GM23338 (cell line): ENCODE results near the gene CMTM2. TPM values are rescaled to one million over a fixed set of nuclear protein-coding genes. Genes with fewer than 3 reads are reported as not detected.

Source experiments
- ATAC-seq: fragments of 200-7000 bp; cut with Tn5 transposase; 3 replicates; pipeline ENCODE4 v1.9.1; 2020
- DNase-seq: peaks from one replicate; pipeline ENCODE4 v3.0.0-alpha.2; 2015; ENCODE audit warnings: low spot score
- H2AFZ ChIP-seq: fragments of 200-600 bp; sonication (generic); 2 replicates; pipeline ENCODE4 v1.8.0; 2016; ENCODE audit warnings: antibody characterized with exemption, mild to moderate bottlenecking, moderate library complexity
- H3F3A ChIP-seq: fragments of 200-600 bp; sonication (generic); replicated peaks from 2 replicates; pipeline ENCODE4 v1.8.0; 2017; ENCODE audit warnings: antibody characterized with exemption, mixed run types, low read depth
- H3K27ac ChIP-seq: fragments of 200-600 bp; sonication (generic); 2 replicates; pipeline ENCODE4 v1.6.1; 2016; ENCODE audit warnings: low read depth
- H3K27me3 ChIP-seq: fragments of 200-600 bp; sonication (generic); 2 replicates; pipeline ENCODE4 v1.8.0; 2016; ENCODE audit warnings: mild to moderate bottlenecking, mixed run types, moderate library complexity; ENCODE audit not compliant: insufficient read depth
- H3K36me3 ChIP-seq: fragments of 200-600 bp; sonication (generic); 2 replicates; pipeline ENCODE4 v1.8.0; 2016; ENCODE audit warnings: mild to moderate bottlenecking; ENCODE audit not compliant: insufficient read depth
- H3K4me1 ChIP-seq: fragments of 200-600 bp; sonication (generic); 2 replicates; pipeline ENCODE4 v1.8.0; 2016; ENCODE audit warnings: mild to moderate bottlenecking, moderate library complexity; ENCODE audit not compliant: insufficient read depth
- H3K4me2 ChIP-seq: fragments of 200-600 bp; sonication (generic); 2 replicates; pipeline ENCODE4 v1.7.1; 2017; ENCODE audit warnings: mixed run types
- H3K4me3 ChIP-seq: fragments of 200-600 bp; sonication (generic); 2 replicates; pipeline ENCODE4 v1.6.1; 2016; ENCODE audit warnings: mixed run types
- H3K79me2 ChIP-seq: fragments of 200-600 bp; sonication (generic); replicated peaks from 2 replicates; pipeline ENCODE4 v1.8.0; 2017; ENCODE audit warnings: mild to moderate bottlenecking; ENCODE audit not compliant: insufficient read depth
- H3K9me2 ChIP-seq: fragments of 200-600 bp; sonication (generic); 2 replicates; pipeline ENCODE4 v1.8.0; 2017; ENCODE audit not compliant: insufficient read depth
- H4K20me1 ChIP-seq: fragments of 200-600 bp; sonication (generic); replicated peaks from 2 replicates; pipeline ENCODE4 v1.8.0; 2017; ENCODE audit warnings: mild to moderate bottlenecking; ENCODE audit not compliant: insufficient read depth
- H3K27ac Mint-ChIP-seq: 2 replicates; pipeline ENCODE4 v1.8.0; 2020; ENCODE audit warnings: inconsistent platforms, mild to moderate bottlenecking, moderate library complexity, mixed read lengths
- H3K27me3 Mint-ChIP-seq: 3 replicates; pipeline ENCODE4 v1.8.0; 2022; ENCODE audit warnings: low read depth, mild to moderate bottlenecking, moderate library complexity, mixed read lengths, inconsistent platforms; ENCODE audit not compliant: insufficient read depth, poor library complexity
- H3K36me3 Mint-ChIP-seq: 3 replicates; pipeline ENCODE4 v1.8.0; 2021; ENCODE audit warnings: low read depth, mild to moderate bottlenecking, inconsistent platforms, moderate library complexity, mixed read lengths
- H3K4me1 Mint-ChIP-seq: 3 replicates; pipeline ENCODE4 v1.8.0; 2020; ENCODE audit warnings: mild to moderate bottlenecking, inconsistent platforms, mixed read lengths
- H3K4me3 Mint-ChIP-seq: 3 replicates; pipeline ENCODE4 v1.8.0; 2021; ENCODE audit warnings: moderate library complexity, mild to moderate bottlenecking, inconsistent platforms, mixed read lengths
- H3K9me3 Mint-ChIP-seq: 3 replicates; pipeline ENCODE4 v1.8.0; 2020; ENCODE audit warnings: moderate library complexity, mild to moderate bottlenecking, inconsistent platforms, mixed read lengths
- CREB1 ChIP-seq: fragments of 250-450 bp; sonication (Bioruptor Pico); IDR thresholded peaks from 2 replicates; pipeline ENCODE4 v1.5.0; 2020; ENCODE audit warnings: low read depth, mild to moderate bottlenecking, moderate library complexity
- EZH2 ChIP-seq: fragments of 200-600 bp; sonication (generic); IDR thresholded peaks from one replicate; pipeline ENCODE4 v1.8.0; 2017; ENCODE audit warnings: antibody characterized with exemption, mild to moderate bottlenecking, low read depth; ENCODE audit not compliant: unreplicated experiment
- EZH2phosphoT487 ChIP-seq: fragments of 200-600 bp; sonication (generic); IDR thresholded peaks from one replicate; pipeline ENCODE4 v1.8.1; 2018; ENCODE audit warnings: antibody characterized with exemption; ENCODE audit not compliant: unreplicated experiment
- JUNB ChIP-seq: IDR thresholded peaks from one replicate; pipeline ENCODE4 v1.6.1; 2016; ENCODE audit warnings: antibody characterized with exemption; ENCODE audit not compliant: unreplicated experiment
- POLR2AphosphoS5 ChIP-seq: IDR thresholded peaks from 2 replicates; pipeline ENCODE4 v1.6.1; 2016; ENCODE audit warnings: antibody characterized with exemption, low read depth
- STAT1 ChIP-seq: IDR thresholded peaks from one replicate; pipeline ENCODE4 v1.6.1; 2016; ENCODE audit warnings: antibody characterized with exemption; ENCODE audit not compliant: unreplicated experiment
- ZNF331 ChIP-seq: fragments of 250-450 bp; sonication (Bioruptor Pico); IDR thresholded peaks from 2 replicates; pipeline ENCODE4 v1.5.0; 2020; ENCODE audit warnings: low read depth, mild to moderate bottlenecking, moderate library complexity
- polyA plus RNA-seq: library from polyadenylated mRNA; unstranded; fragments of >200 nt; fragmentation: Nextera tagmentation; extraction: Ambion mirVana; gene quantifications from 2 replicates; pipeline ENCODE4 v1.2.1, GENCODE V29; 2016
- total RNA-seq: library from RNA; depleted of rRNA; stranded (reverse); fragments of >200 nt; shearing (Covaris generic); gene quantifications from 2 replicates; pipeline ENCODE4 v1.2.3, GENCODE V29; 2014
- TF ChIP-seq, protein P1 (sequence below): IDR thresholded peaks from 2 replicates; pipeline ENCODE4 v1.6.1; 2016; ENCODE audit warnings: antibody characterized with exemption
- TF ChIP-seq, protein P2 (sequence below): fragments of 250-450 bp; sonication (Bioruptor Pico); IDR thresholded peaks from 2 replicates; pipeline ENCODE4 v1.5.0; 2020; ENCODE audit warnings: mild to moderate bottlenecking, moderate library complexity
- TF ChIP-seq, protein P3 (sequence below): IDR thresholded peaks from one replicate; pipeline ENCODE4 v1.6.1; 2018; ENCODE audit warnings: antibody characterized with exemption; ENCODE audit not compliant: unreplicated experiment

Gene CMTM2
- total and polyA plus RNA-seq, 2 experiments from 2014 or later = not detected

DNA sequence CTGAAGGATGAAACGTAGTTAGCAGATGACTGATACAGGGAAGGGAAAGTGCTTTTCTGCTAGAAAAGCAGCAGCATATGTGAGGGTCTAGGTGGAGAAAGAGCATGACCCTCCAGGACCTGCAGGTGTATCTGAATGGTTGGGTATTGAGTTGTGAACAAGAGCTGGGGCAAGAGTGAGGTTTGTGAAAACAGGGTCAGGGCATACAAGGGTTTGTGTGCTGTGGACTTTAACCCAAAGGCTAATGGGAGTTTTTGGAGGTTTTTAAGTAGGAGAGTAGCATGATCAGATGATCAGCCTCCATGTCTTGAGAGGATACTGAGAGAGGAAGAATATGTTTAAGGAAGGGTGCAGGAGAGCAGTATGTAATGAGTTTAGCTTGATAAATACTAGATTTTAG lies 19.2 kb upstream of the CMTM2 start (continued):
- TF ChIP-seq, protein P1, sequence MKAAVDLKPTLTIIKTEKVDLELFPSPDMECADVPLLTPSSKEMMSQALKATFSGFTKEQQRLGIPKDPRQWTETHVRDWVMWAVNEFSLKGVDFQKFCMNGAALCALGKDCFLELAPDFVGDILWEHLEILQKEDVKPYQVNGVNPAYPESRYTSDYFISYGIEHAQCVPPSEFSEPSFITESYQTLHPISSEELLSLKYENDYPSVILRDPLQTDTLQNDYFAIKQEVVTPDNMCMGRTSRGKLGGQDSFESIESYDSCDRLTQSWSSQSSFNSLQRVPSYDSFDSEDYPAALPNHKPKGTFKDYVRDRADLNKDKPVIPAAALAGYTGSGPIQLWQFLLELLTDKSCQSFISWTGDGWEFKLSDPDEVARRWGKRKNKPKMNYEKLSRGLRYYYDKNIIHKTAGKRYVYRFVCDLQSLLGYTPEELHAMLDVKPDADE = no peak
- no peak for TF ChIP-seq EZH2
- TF ChIP-seq STAT1 = no peak
- TF ChIP-seq JUNB = no peak
- TF ChIP-seq ZNF331 (CRISPR knock-in tag) = no peak

DNA sequence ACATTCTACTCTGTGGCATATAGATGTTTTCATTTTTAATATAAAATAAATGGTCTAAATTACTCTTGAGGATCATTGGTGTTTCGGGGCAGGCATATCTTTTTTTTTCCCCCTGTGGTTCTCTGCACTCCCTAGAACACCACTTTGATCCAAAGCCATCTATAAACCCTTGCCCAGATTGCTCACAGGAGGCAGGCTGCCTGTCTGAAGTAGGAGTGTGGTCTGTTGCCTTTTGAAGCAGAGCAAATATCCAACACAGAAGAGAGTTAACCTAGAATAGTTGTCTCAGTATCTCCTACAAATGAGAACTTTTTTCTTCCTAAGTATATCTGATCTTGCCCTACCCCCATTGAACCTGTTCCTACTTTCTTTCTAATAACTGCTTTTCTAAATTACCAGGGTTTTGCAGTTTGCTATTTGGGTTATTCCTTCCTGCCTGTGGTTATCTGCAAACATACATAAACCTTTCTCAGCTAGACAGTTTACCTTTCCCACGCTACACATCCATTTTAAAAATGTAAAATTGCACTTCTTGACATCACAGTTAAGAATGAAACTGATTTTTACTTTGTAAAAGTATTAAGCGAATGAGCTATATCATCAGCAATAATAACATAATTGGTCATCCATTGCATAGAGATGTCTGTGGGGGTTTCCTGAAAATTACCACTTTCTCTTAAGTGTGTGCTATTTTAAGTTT lies 17.7 kb upstream of the CMTM2 start:
- ATAC-seq = no peak
- Mint-ChIP-seq H3K9me3 (no peaks in the 10 kb centered on the region), H3K4me3 (no peak overlapping the region), H3K4me1 (no peaks in the 10 kb centered on the region), H3K27ac (no peak overlapping the region), H3K27me3 (no peaks in the 10 kb centered on the region), H3K36me3 (no peaks in the 10 kb centered on the region; the same call in 2 of the 3 replicates)
- H4K20me1 ChIP-seq = peaks cover 10% of the 10 kb centered on the region; the same call in 1 of the 2 replicates
- no peak for DNase-seq
- H3K27ac ChIP-seq = no peak overlapping the region
- H3K4me2 ChIP-seq = no peak overlapping the region
- H3K4me3 ChIP-seq = no peak overlapping the region
- H3F3A ChIP-seq = no peaks in the 10 kb centered on the region
- no peaks in the 10 kb centered on the region for H3K9me2 ChIP-seq
- H3K4me1 ChIP-seq = no peaks in the 10 kb centered on the region
- no peaks in the 10 kb centered on the region for H3K36me3 ChIP-seq
- no peaks in the 10 kb centered on the region for H3K27me3 ChIP-seq
- H3K79me2 ChIP-seq = 0 out of 2 replicates have a peak, but pooled peaks cover 5% of the 10 kb centered on the region
- H2AFZ ChIP-seq = no peak overlapping the region
- TF ChIP-seq STAT1 (no peak), CREB1 (CRISPR knock-in tag) (no peak), EZH2phosphoT487 (no peak), ZNF331 (CRISPR knock-in tag) (no peak), POLR2AphosphoS5 (no peak), EZH2 (no peak)
- TF ChIP-seq, protein P2, sequence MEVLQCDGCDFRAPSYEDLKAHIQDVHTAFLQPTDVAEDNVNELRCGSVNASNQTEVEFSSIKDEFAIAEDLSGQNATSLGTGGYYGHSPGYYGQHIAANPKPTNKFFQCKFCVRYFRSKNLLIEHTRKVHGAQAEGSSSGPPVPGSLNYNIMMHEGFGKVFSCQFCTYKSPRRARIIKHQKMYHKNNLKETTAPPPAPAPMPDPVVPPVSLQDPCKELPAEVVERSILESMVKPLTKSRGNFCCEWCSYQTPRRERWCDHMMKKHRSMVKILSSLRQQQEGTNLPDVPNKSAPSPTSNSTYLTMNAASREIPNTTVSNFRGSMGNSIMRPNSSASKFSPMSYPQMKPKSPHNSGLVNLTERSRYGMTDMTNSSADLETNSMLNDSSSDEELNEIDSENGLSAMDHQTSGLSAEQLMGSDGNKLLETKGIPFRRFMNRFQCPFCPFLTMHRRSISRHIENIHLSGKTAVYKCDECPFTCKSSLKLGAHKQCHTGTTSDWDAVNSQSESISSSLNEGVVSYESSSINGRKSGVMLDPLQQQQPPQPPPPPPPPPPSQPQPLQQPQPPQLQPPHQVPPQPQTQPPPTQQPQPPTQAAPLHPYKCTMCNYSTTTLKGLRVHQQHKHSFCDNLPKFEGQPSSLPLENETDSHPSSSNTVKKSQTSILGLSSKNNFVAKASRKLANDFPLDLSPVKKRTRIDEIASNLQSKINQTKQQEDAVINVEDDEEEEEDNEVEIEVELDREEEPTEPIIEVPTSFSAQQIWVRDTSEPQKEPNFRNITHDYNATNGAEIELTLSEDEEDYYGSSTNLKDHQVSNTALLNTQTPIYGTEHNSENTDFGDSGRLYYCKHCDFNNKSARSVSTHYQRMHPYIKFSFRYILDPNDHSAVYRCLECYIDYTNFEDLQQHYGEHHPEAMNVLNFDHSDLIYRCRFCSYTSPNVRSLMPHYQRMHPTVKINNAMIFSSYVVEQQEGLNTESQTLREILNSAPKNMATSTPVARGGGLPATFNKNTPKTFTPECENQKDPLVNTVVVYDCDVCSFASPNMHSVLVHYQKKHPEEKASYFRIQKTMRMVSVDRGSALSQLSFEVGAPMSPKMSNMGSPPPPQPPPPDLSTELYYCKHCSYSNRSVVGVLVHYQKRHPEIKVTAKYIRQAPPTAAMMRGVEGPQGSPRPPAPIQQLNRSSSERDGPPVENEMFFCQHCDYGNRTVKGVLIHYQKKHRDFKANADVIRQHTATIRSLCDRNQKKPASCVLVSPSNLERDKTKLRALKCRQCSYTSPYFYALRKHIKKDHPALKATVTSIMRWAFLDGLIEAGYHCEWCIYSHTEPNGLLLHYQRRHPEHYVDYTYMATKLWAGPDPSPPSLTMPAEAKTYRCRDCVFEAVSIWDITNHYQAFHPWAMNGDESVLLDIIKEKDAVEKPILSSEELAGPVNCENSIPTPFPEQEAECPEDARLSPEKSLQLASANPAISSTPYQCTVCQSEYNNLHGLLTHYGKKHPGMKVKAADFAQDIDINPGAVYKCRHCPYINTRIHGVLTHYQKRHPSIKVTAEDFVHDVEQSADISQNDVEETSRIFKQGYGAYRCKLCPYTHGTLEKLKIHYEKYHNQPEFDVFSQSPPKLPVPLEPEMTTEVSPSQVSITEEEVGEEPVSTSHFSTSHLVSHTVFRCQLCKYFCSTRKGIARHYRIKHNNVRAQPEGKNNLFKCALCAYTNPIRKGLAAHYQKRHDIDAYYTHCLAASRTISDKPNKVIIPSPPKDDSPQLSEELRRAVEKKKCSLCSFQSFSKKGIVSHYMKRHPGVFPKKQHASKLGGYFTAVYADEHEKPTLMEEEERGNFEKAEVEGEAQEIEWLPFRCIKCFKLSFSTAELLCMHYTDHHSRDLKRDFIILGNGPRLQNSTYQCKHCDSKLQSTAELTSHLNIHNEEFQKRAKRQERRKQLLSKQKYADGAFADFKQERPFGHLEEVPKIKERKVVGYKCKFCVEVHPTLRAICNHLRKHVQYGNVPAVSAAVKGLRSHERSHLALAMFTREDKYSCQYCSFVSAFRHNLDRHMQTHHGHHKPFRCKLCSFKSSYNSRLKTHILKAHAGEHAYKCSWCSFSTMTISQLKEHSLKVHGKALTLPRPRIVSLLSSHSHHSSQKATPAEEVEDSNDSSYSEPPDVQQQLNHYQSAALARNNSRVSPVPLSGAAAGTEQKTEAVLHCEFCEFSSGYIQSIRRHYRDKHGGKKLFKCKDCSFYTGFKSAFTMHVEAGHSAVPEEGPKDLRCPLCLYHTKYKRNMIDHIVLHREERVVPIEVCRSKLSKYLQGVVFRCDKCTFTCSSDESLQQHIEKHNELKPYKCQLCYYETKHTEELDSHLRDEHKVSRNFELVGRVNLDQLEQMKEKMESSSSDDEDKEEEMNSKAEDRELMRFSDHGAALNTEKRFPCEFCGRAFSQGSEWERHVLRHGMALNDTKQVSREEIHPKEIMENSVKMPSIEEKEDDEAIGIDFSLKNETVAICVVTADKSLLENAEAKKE (CRISPR knock-in tag) = no peak
- TF ChIP-seq, protein P1 = no peak
- TF ChIP-seq, protein P3, sequence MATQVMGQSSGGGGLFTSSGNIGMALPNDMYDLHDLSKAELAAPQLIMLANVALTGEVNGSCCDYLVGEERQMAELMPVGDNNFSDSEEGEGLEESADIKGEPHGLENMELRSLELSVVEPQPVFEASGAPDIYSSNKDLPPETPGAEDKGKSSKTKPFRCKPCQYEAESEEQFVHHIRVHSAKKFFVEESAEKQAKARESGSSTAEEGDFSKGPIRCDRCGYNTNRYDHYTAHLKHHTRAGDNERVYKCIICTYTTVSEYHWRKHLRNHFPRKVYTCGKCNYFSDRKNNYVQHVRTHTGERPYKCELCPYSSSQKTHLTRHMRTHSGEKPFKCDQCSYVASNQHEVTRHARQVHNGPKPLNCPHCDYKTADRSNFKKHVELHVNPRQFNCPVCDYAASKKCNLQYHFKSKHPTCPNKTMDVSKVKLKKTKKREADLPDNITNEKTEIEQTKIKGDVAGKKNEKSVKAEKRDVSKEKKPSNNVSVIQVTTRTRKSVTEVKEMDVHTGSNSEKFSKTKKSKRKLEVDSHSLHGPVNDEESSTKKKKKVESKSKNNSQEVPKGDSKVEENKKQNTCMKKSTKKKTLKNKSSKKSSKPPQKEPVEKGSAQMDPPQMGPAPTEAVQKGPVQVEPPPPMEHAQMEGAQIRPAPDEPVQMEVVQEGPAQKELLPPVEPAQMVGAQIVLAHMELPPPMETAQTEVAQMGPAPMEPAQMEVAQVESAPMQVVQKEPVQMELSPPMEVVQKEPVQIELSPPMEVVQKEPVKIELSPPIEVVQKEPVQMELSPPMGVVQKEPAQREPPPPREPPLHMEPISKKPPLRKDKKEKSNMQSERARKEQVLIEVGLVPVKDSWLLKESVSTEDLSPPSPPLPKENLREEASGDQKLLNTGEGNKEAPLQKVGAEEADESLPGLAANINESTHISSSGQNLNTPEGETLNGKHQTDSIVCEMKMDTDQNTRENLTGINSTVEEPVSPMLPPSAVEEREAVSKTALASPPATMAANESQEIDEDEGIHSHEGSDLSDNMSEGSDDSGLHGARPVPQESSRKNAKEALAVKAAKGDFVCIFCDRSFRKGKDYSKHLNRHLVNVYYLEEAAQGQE = no peak
